A549 (cell line): ENCODE measurements around the gene CHRNA4. TPM values are rescaled to one million over a fixed set of nuclear protein-coding genes. Genes with fewer than 3 reads are reported as not detected.

Experiments
- ATAC-seq, 2 experiments: fragments of 200-7000 bp in 1 of 2; fragments of >200 bp in 1 of 2; cut with Nextera tagmentation in 1 of 2; cut with Tn5 transposase in 1 of 2; 3 replicates each; pipeline versions ENCODE4 v1.8.0 to v1.9.1; 2018 to 2020; ENCODE audit warnings: mild to moderate bottlenecking in 1 of 2, moderate library complexity in 1 of 2
- CTCF ChIA-PET: fragments of 300-600 bp; sonication (Branson Sonifier 250); formaldehyde crosslinking; extraction: SDS; loops from one replicate; lab custom pipeline; 2021; ENCODE audit warnings: antibody characterized with exemption, inconsistent platforms; lab: Yijun Ruan, JAX
- POLR2A ChIA-PET: fragments of 350-600 bp; formaldehyde crosslinking; extraction: SDS; loops from one replicate; lab custom pipeline; 2021; ENCODE audit warnings: antibody characterized with exemption, inconsistent platforms; lab: Yijun Ruan, JAX
- DNase-seq, 2 experiments: peaks; one replicate each; pipeline versions ENCODE4 v3.0.0 to v3.0.0-alpha.2; 2011 to 2016; ENCODE audit warnings: low read depth in 1 of 2, low spot score in 1 of 2
- FAIRE-seq: peaks from 2 replicates; lab custom pipeline; 2011; peaks lifted over from hg19 to GRCh38; lab: Jason Lieb, UNC
- H3K27ac ChIP-seq, 2 experiments: fragments of >200 bp; sonication (Bioruptor Twin); formaldehyde crosslinking; 3 replicates each; pipeline ENCODE4 v1.5.1; 2016 to 2017
- H3K4me1 ChIP-seq: fragments of >200 bp; sonication (Bioruptor Twin); formaldehyde crosslinking; 3 replicates; pipeline ENCODE4 v1.6.1; 2016
- H3K4me2 ChIP-seq: fragments of >200 bp; sonication (Bioruptor Twin); formaldehyde crosslinking; 3 replicates; pipeline ENCODE4 v1.6.1; 2016
- H3K4me3 ChIP-seq: fragments of >200 bp; sonication (Bioruptor Twin); formaldehyde crosslinking; 3 replicates; pipeline ENCODE4 v1.5.1; 2016
- H3K9me3 ChIP-seq: fragments of >200 bp; sonication (Bioruptor Twin); formaldehyde crosslinking; 3 replicates; pipeline ENCODE4 v1.6.1; 2016
- ATOH8 ChIP-seq: fragments of 250-450 bp; sonication (Bioruptor Pico); IDR thresholded peaks from 2 replicates; pipeline ENCODE4 v1.5.0; 2020; ENCODE audit warnings: low read depth, mild to moderate bottlenecking, moderate library complexity
- CBX2 ChIP-seq: fragments of 200-600 bp; sonication (generic); IDR thresholded peaks from 2 replicates; pipeline ENCODE4 v1.6.1; 2016; ENCODE audit warnings: low read depth, mild to moderate bottlenecking, borderline replicate concordance
- CEBPB ChIP-seq, 2 experiments: fragments of >200 bp in 1 of 2; sonication (Bioruptor Twin) in 1 of 2; formaldehyde crosslinking in 1 of 2; IDR thresholded peaks; 2 replicates each; pipeline ENCODE4 v1.6.1; 2012 to 2016
- CHD2 ChIP-seq: fragments of 150-350 bp; IDR thresholded peaks from 2 replicates; pipeline ENCODE4 v1.6.1; 2014; ENCODE audit warnings: low read length; ENCODE audit not compliant: partially characterized antibody
- CHD4 ChIP-seq: fragments of 200-600 bp; sonication (generic); IDR thresholded peaks from 2 replicates; pipeline ENCODE4 v1.6.1; 2016; ENCODE audit warnings: antibody characterized with exemption, mild to moderate bottlenecking, borderline replicate concordance
- EHF ChIP-seq: fragments of 250-450 bp; sonication (Bioruptor Pico); IDR thresholded peaks from 2 replicates; pipeline ENCODE4 v1.5.0; 2020; ENCODE audit warnings: mild to moderate bottlenecking
- EP300 ChIP-seq, 2 experiments: fragments of >200 bp; sonication (Bioruptor Twin); formaldehyde crosslinking; IDR thresholded peaks; 2 replicates in 1 of 2; 3 replicates in 1 of 2; pipeline ENCODE4 v1.6.1; 2016 to 2017
- FOSB ChIP-seq: fragments of 250-450 bp; sonication (Bioruptor Pico); IDR thresholded peaks from 2 replicates; pipeline ENCODE4 v1.5.0; 2020; ENCODE audit warnings: mild to moderate bottlenecking, moderate library complexity
- HOXB13 ChIP-seq: fragments of 250-450 bp; sonication (Bioruptor Pico); IDR thresholded peaks from 2 replicates; pipeline ENCODE4 v1.5.0; 2020; ENCODE audit warnings: low read depth, mild to moderate bottlenecking, moderate library complexity
- KDM5A ChIP-seq: fragments of 200-600 bp; sonication (generic); IDR thresholded peaks from 2 replicates; pipeline ENCODE4 v1.6.1; 2016; ENCODE audit warnings: antibody characterized with exemption, mild to moderate bottlenecking
- MAFK ChIP-seq: fragments of 450-650 bp; IDR thresholded peaks from 2 replicates; pipeline ENCODE4 v1.6.1; 2014; ENCODE audit not compliant: partially characterized antibody
- MAX ChIP-seq: IDR thresholded peaks from 2 replicates; pipeline ENCODE4 v1.6.1; 2012
- MYC ChIP-seq: IDR thresholded peaks from 2 replicates; pipeline ENCODE4 v1.6.1; 2012; ENCODE audit warnings: mild to moderate bottlenecking, inconsistent platforms, low read length, improper control_type of control experiment, borderline replicate concordance
- PBX3 ChIP-seq: IDR thresholded peaks from 2 replicates; pipeline ENCODE4 v1.6.1; 2012
- PHF8 ChIP-seq: fragments of 200-600 bp; sonication (generic); IDR thresholded peaks from 2 replicates; pipeline ENCODE4 v1.6.1; 2016; ENCODE audit warnings: low read depth, mild to moderate bottlenecking, antibody characterized with exemption, moderate library complexity, borderline replicate concordance
- POLR2A ChIP-seq: IDR thresholded peaks from 2 replicates; pipeline ENCODE4 v1.6.1; 2012; ENCODE audit warnings: mild to moderate bottlenecking, low read length
- RAD21 ChIP-seq, 2 experiments: fragments of >200 bp in 1 of 2; sonication (Bioruptor Twin) in 1 of 2; formaldehyde crosslinking in 1 of 2; IDR thresholded peaks in 1 of 2; conservative IDR thresholded peaks in 1 of 2; 2 replicates in 1 of 2; 3 replicates in 1 of 2; pipeline ENCODE4 v1.6.1; 2012 to 2018; ENCODE audit warnings: inconsistent platforms in 1 of 2
- RARB ChIP-seq: fragments of 250-450 bp; sonication (Bioruptor Pico); IDR thresholded peaks from 2 replicates; pipeline ENCODE4 v1.8.0; 2021; ENCODE audit warnings: mild to moderate bottlenecking, moderate library complexity
- RFX5 ChIP-seq: fragments of 450-650 bp; IDR thresholded peaks from 2 replicates; pipeline ENCODE4 v1.7.1; 2014; ENCODE audit warnings: antibody characterized with exemption, mild to moderate bottlenecking, moderate library complexity
- SMC3 ChIP-seq: fragments of >200 bp; sonication (Bioruptor Twin); formaldehyde crosslinking; IDR thresholded peaks from 3 replicates; pipeline ENCODE4 v1.6.1; 2018; ENCODE audit warnings: inconsistent platforms
- SREBF2 ChIP-seq: fragments of 450-650 bp; IDR thresholded peaks from 2 replicates; pipeline ENCODE4 v1.6.1; 2014; ENCODE audit warnings: mild to moderate bottlenecking, moderate library complexity
- USF2 ChIP-seq: fragments of 450-650 bp; IDR thresholded peaks from 2 replicates; pipeline ENCODE4 v1.6.1; 2014; ENCODE audit warnings: antibody characterized with exemption
- ZC3H11A ChIP-seq: fragments of 450-650 bp; IDR thresholded peaks from 2 replicates; pipeline ENCODE4 v1.6.1; 2014; ENCODE audit warnings: antibody characterized with exemption, mild to moderate bottlenecking
- ZSCAN20 ChIP-seq: fragments of 250-450 bp; sonication (Bioruptor Pico); IDR thresholded peaks from 2 replicates; pipeline ENCODE4 v1.8.0; 2022; ENCODE audit warnings: mild to moderate bottlenecking, moderate library complexity
- WGBS: methylation state at CpG from one replicate; pipeline ENCODE4 v1.1.6; 2017; ENCODE audit errors: missing lambda C conversion rate; 5-methylcytosine and 5-hydroxymethylcytosine counted together
- polyA plus RNA-seq, 4 experiments: library from polyadenylated mRNA; depleted of rRNA in 3 of 4; stranded (reverse); fragments of >200 nt; fragmentation: RNase III in 1 of 4; extraction: RNeasy Plus Mini Kit Qiagen cat#74134 plus additional on column Dnase treatment in 1 of 4; gene quantifications; 2 replicates in 3 of 4; 3 replicates in 1 of 4; pipeline ENCODE4 v1.2.3, GENCODE V29; 2011 to 2017

The CHRNA4 gene
- polyA plus RNA-seq, 2 of the 4 experiments (the other 2 are of a cell fraction) = 0.03 to 0.23 TPM

GRCh38 chr20:63406617-63407245, 45.6 kb upstream of the CHRNA4 start:
- DNase-seq = no peak
- no peak for TF ChIP-seq ATOH8
- 75% methylated on average over 4 of the region's 60 CpGs for WGBS
- ChIA-PET POLR2A (no interaction called here), CTCF (interaction anchor here (1.7 kb wide), 1 partner anchor 30 kb away, joined by 3 read pairs; no protein-coding TSS in a partner anchor)
- Histone ChIP-seq H3K9me3 (no peaks in the 10 kb centered on the region), H3K27ac (no peak overlapping the region), H3K4me1 (peaks cover 3% of the 10 kb centered on the region; the same call in 1 of the 3 replicates), H3K4me2 (no peak overlapping the region), H3K4me3 (no peak overlapping the region)
- ATAC-seq = no peak
- FAIRE-seq = no peak

GRCh38 chr20:63406011-63406410, 44.9 kb upstream of the CHRNA4 start:
- WGBS = 76% methylated on average over 17 of the region's 23 CpGs
- no peaks in the 10 kb centered on the region for H3K9me3 ChIP-seq
- H3K4me3 ChIP-seq = no peak overlapping the region
- ChIA-PET POLR2A (no interaction called here), CTCF (interaction anchor here (1.7 kb wide), 1 partner anchor 29 kb away, joined by 3 read pairs; no protein-coding TSS in a partner anchor)
- no peak for TF ChIP-seq ZSCAN20 (CRISPR knock-in tag)
- H3K27ac ChIP-seq = no peak overlapping the region
- no peak overlapping the region for H3K4me2 ChIP-seq
- FAIRE-seq (no peak), ATAC-seq (no peak), DNase-seq (no peak)
- H3K4me1 ChIP-seq = peaks cover 3% of the 10 kb centered on the region; the same call in 1 of the 3 replicates

- FAIRE-seq (no peak), DNase-seq (no peak), ATAC-seq (no peak)
- TF ChIP-seq MAFK (no peak), SMC3 (no peak), KDM5A (no peak), EP300 (IDR thresholded peaks at IDR 0.05) (no peak), PHF8 (no peak), EHF (CRISPR knock-in tag) (no peak), CHD4 (no peak), RARB (CRISPR knock-in tag) (no peak), ZC3H11A (no peak), CBX2 (no peak), MAX (no peak), RFX5 (no peak), CHD2 (no peak), RAD21 (conservative IDR thresholded peaks at IDR 0.05 in 1 of 2, IDR thresholded peaks at IDR 0.05 in 1 of 2) (no peak)
- Histone ChIP-seq H3K4me1 (peaks cover 3% of the 10 kb centered on the region; the same call in 1 of the 3 replicates), H3K27ac (no peak overlapping the region), H3K9me3 (no peaks in the 10 kb centered on the region), H3K4me3 (no peak overlapping the region), H3K4me2 (no peak overlapping the region)
- CTCF ChIA-PET = interaction anchor here (1.7 kb wide), 1 partner anchor 28 kb away, joined by 3 read pairs; no protein-coding TSS in a partner anchor
- POLR2A ChIA-PET = no interaction called here
- 47% methylated on average over 12 of the region's 31 CpGs for WGBS
Observed at GRCh38 chr20:63405102-63405730, 44.1 kb upstream of the CHRNA4 start.

- Histone ChIP-seq H3K9me3 (no peaks in the 10 kb centered on the region), H3K4me3 (no peak overlapping the region), H3K4me2 (no peak overlapping the region), H3K27ac (no peak overlapping the region), H3K4me1 (peaks cover 3% of the 10 kb centered on the region; the same call in 1 of the 3 replicates)
- ATAC-seq (no peak), DNase-seq (no peak), FAIRE-seq (no peak)
- CTCF ChIA-PET = no interaction called here
- POLR2A ChIA-PET = no interaction called here
- 59% methylated on average over 23 of the region's 34 CpGs for WGBS
- TF ChIP-seq FOSB (CRISPR knock-in tag) = no peak
- TF ChIP-seq USF2 = no peak
- TF ChIP-seq SREBF2 = no peak
- no peak for TF ChIP-seq RARB (CRISPR knock-in tag)
- TF ChIP-seq CEBPB (IDR thresholded peaks at IDR 0.05) = no peak
- no peak for TF ChIP-seq PBX3
- no peak for TF ChIP-seq MYC
- TF ChIP-seq ZC3H11A = no peak
- no peak for TF ChIP-seq HOXB13 (CRISPR knock-in tag)
- TF ChIP-seq POLR2A = no peak
Observed at GRCh38 chr20:63404129-63405085, 43.3 kb upstream of the CHRNA4 start.
